H1 (cell line): ENCODE results near the gene LPP. TPM values are rescaled to one million over a fixed set of nuclear protein-coding genes. Genes with fewer than 3 reads are reported as not detected.

Experiments
- CTCF ChIA-PET: fragments of 300-600 bp; sonication (Branson Sonifier 250); formaldehyde crosslinking; loops from one replicate; lab custom pipeline; 2021; ENCODE audit not compliant: partially characterized antibody; lab: Charles Lee
- POLR2A ChIA-PET: fragments of 300-600 bp; sonication (Branson Sonifier 250); formaldehyde crosslinking; loops from one replicate; lab custom pipeline; 2021; ENCODE audit warnings: inconsistent platforms; ENCODE audit not compliant: partially characterized antibody; lab: Charles Lee
- DNase-seq, 2 experiments: peaks; one replicate each; pipeline versions ENCODE4 v3.0.0 to v3.0.0-alpha.2; 2010 to 2022; ENCODE audit warnings: low spot score in 2 of 2, low read depth in 1 of 2, mixed read lengths in 1 of 2
- FAIRE-seq: peaks from 2 replicates; lab custom pipeline; 2011; peaks lifted over from hg19 to GRCh38; lab: Jason Lieb, UNC
- H2AFZ ChIP-seq: 2 replicates; pipeline ENCODE4 v1.8.1; 2012; ENCODE audit warnings: low read length, inconsistent platforms
- H2AK5ac ChIP-seq: 2 replicates; pipeline ENCODE4 v1.6.1; 2013; ENCODE audit warnings: low read depth, low read length
- H2BK120ac ChIP-seq: replicated peaks from 2 replicates; pipeline ENCODE3; 2013; ENCODE audit warnings: low read depth, low read length, inconsistent platforms
- H2BK12ac ChIP-seq: 2 replicates; pipeline ENCODE4 v1.6.1; 2013; ENCODE audit warnings: low read depth, low read length
- H2BK15ac ChIP-seq: 2 replicates; pipeline ENCODE4 v1.6.1; 2013; ENCODE audit warnings: low read length
- H2BK20ac ChIP-seq: 2 replicates; pipeline ENCODE4 v1.6.1; 2013; ENCODE audit warnings: low read length
- H2BK5ac ChIP-seq: 2 replicates; pipeline ENCODE4 v1.6.1; 2013; ENCODE audit warnings: low read depth, low read length
- H3K14ac ChIP-seq: 2 replicates; pipeline ENCODE4 v1.6.1; 2013; ENCODE audit warnings: inconsistent platforms; ENCODE audit not compliant: insufficient read length
- H3K18ac ChIP-seq: 2 replicates; pipeline ENCODE4 v1.6.1; 2013; ENCODE audit warnings: low read length; ENCODE audit errors: extremely low read depth
- H3K23ac ChIP-seq: 2 replicates; pipeline ENCODE4 v1.6.1; 2013; ENCODE audit warnings: inconsistent platforms; ENCODE audit not compliant: insufficient read length
- H3K23me2 ChIP-seq: 2 replicates; pipeline ENCODE4 v1.6.1; 2013; ENCODE audit warnings: low read depth, low read length
- H3K27ac ChIP-seq: 2 replicates; pipeline ENCODE4 v1.6.1; 2011; ENCODE audit warnings: low read depth, low read length, inconsistent platforms
- H3K27me3 ChIP-seq, 4 experiments: replicated peaks in 1 of 4; 1 replicate in 1 of 4; 2 replicates in 3 of 4; pipeline versions ENCODE4 v1.6.1 to v1.8.1; 2011 to 2013; ENCODE audit warnings: low read length in 3 of 4, mild to moderate bottlenecking in 3 of 4, inconsistent platforms in 2 of 4, mixed read lengths in 2 of 4, moderate library complexity in 1 of 4; ENCODE audit not compliant: control insufficient read depth in 3 of 4, insufficient read depth in 3 of 4; ENCODE audit errors: extremely low read depth in 1 of 4
- H3K36me3 ChIP-seq, 4 experiments: 2 replicates each; pipeline versions ENCODE4 v1.6.1 to v1.8.1; 2011 to 2013; ENCODE audit warnings: mild to moderate bottlenecking in 4 of 4, low read length in 3 of 4, moderate library complexity in 2 of 4, control low read depth in 1 of 4, inconsistent platforms in 1 of 4; ENCODE audit not compliant: insufficient read depth in 4 of 4, control insufficient read depth in 2 of 4
- H3K4ac ChIP-seq: replicated peaks from 2 replicates; pipeline ENCODE3; 2013; ENCODE audit warnings: low read length, low read depth, mixed read lengths, inconsistent platforms; ENCODE audit not compliant: insufficient read length
- H3K4me1 ChIP-seq, 4 experiments: replicated peaks in 1 of 4; 1 replicate in 1 of 4; 2 replicates in 3 of 4; pipeline versions ENCODE4 v1.6.1 to v1.8.1; 2011 to 2013; ENCODE audit warnings: low read length in 3 of 4, inconsistent platforms in 2 of 4, mixed read lengths in 1 of 4; ENCODE audit not compliant: insufficient read depth in 4 of 4, control insufficient read depth in 3 of 4
- H3K4me2 ChIP-seq, 2 experiments: 2 replicates each; pipeline versions ENCODE4 v1.6.1 to v1.8.1; 2011 to 2013; ENCODE audit warnings: low read depth in 2 of 2, low read length in 2 of 2, control low read depth in 1 of 2, inconsistent platforms in 1 of 2, mild to moderate bottlenecking in 1 of 2; ENCODE audit not compliant: insufficient read depth in 1 of 2
- H3K4me3 ChIP-seq, 4 experiments: fragments of 200-600, 300-600 bp in 1 of 4; sonication (generic), shearing (Covaris generic), sonication (Bioruptor Twin) in 1 of 4; 2 replicates each; pipeline versions ENCODE4 v1.5.1 to v1.8.1; 2011 to 2016; ENCODE audit warnings: low read length in 4 of 4, low read depth in 3 of 4, control low read depth in 2 of 4, inconsistent platforms in 2 of 4, mild to moderate bottlenecking in 2 of 4, mixed read lengths in 1 of 4, moderate library complexity in 1 of 4; ENCODE audit not compliant: insufficient read depth in 2 of 4; ENCODE audit errors: extremely low read depth in 1 of 4
- H3K56ac ChIP-seq: replicated peaks from 2 replicates; pipeline ENCODE3; 2013; ENCODE audit warnings: low read depth, mild to moderate bottlenecking, mixed read lengths, low read length, inconsistent platforms; ENCODE audit not compliant: insufficient read length
- H3K79me1 ChIP-seq: 2 replicates; pipeline ENCODE4 v1.6.1; 2013; ENCODE audit warnings: low read depth, low read length, control low read depth
- H3K79me2 ChIP-seq, 2 experiments: 2 replicates each; pipeline versions ENCODE4 v1.6.1 to v1.8.1; 2012 to 2013; ENCODE audit warnings: low read length in 2 of 2, mild to moderate bottlenecking in 2 of 2, inconsistent platforms in 1 of 2; ENCODE audit not compliant: insufficient read depth in 2 of 2, control insufficient read depth in 1 of 2
- H3K9ac ChIP-seq, 4 experiments: replicated peaks in 1 of 4; 1 replicate in 1 of 4; 2 replicates in 3 of 4; pipeline versions ENCODE4 v1.6.1 to v1.8.1; 2011 to 2013; ENCODE audit warnings: low read depth in 3 of 4, low read length in 3 of 4, control low read depth in 2 of 4, mild to moderate bottlenecking in 2 of 4, moderate library complexity in 2 of 4, inconsistent platforms in 1 of 4; ENCODE audit errors: extremely low read depth in 1 of 4
- H3K9me3 ChIP-seq, 2 experiments: 2 replicates each; pipeline versions ENCODE4 v1.6.1 to v1.8.1; 2012 to 2013; ENCODE audit warnings: mild to moderate bottlenecking in 2 of 2, moderate library complexity in 2 of 2, control low read depth in 1 of 2, inconsistent platforms in 1 of 2, low read depth in 1 of 2, low read length in 1 of 2, mixed read lengths in 1 of 2; ENCODE audit not compliant: insufficient read depth in 2 of 2
- H4K20me1 ChIP-seq, 2 experiments: replicated peaks in 1 of 2; 2 replicates each; pipeline versions ENCODE3 to v1.8.1; 2011 to 2013; ENCODE audit warnings: inconsistent platforms in 2 of 2, low read length in 2 of 2, mild to moderate bottlenecking in 1 of 2; ENCODE audit not compliant: insufficient read depth in 2 of 2, control insufficient read depth in 1 of 2
- H4K5ac ChIP-seq: 2 replicates; pipeline ENCODE4 v1.6.1; 2013; ENCODE audit warnings: low read length, low read depth, mixed read lengths, inconsistent platforms; ENCODE audit not compliant: insufficient read length
- H4K8ac ChIP-seq: 2 replicates; pipeline ENCODE4 v1.8.0; 2013; ENCODE audit warnings: mild to moderate bottlenecking, moderate library complexity, low read length, inconsistent platforms; ENCODE audit not compliant: insufficient read depth; ENCODE audit errors: extremely low read depth
- H4K91ac ChIP-seq: replicated peaks from 2 replicates; pipeline ENCODE3; 2013; ENCODE audit warnings: low read length, mixed read lengths, inconsistent platforms; ENCODE audit not compliant: insufficient read length
- WGBS, 2 experiments: shearing (Covaris generic) in 1 of 2; methylation state at CpG; one replicate each; pipeline versions ENCODE4 v1.1.6 to v1.1.7; 2013 to 2015; ENCODE audit warnings: low lambda C conversion rate in 2 of 2, mixed read lengths in 2 of 2, inconsistent platforms in 1 of 2, low coverage in 1 of 2, missing lambda C conversion rate in 1 of 2; ENCODE audit not compliant: insufficient replicate concordance in 2 of 2, insufficient coverage in 1 of 2, insufficient read length in 1 of 2; ENCODE audit errors: extremely low coverage in 1 of 2, missing lambda C conversion rate in 1 of 2; 5-methylcytosine and 5-hydroxymethylcytosine counted together
- polyA plus RNA-seq, 7 experiments: library from polyadenylated mRNA; depleted of rRNA in 3 of 7; stranded (reverse) in 5 of 7; unstranded in 2 of 7; fragments of >200 nt in 5 of 7; fragments of 200-250 nt in 2 of 7; gene quantifications; 1 replicate in 5 of 7; 2 replicates in 1 of 7; 4 replicates in 1 of 7; pipeline versions ENCODE4 v1.2.1 to v1.2.3, GENCODE V29; 2011 to 2013; ENCODE audit warnings: missing spikeins in 2 of 7, mixed read lengths in 2 of 7
- total RNA-seq: library from RNA; stranded (reverse); fragmentation: NEBNext Ultra II Directional; extraction: Animal tissue kit (Norgen Biotek cat#: 25700); gene quantifications from 2 replicates; pipeline ENCODE4 v1.2.1, GENCODE V29; 2021

The LPP gene
- total and polyA plus RNA-seq, 2 of the 8 experiments (the other 6 are each of a cell fraction or from before 2014, with no cell fraction given): 10.0 to 53.3 TPM

GRCh38 chr3:188671971-188672370 is 518.0 kb downstream of the LPP start:
- no peak overlapping the region for H2BK12ac ChIP-seq
- H2AK5ac ChIP-seq: no peak overlapping the region
- no peaks in the 10 kb centered on the region for H4K20me1 ChIP-seq
- H4K91ac ChIP-seq: no peak overlapping the region
- 85% methylated on average over 4 of the region's 4 CpGs; no CpG with 5 or more reads in 1 of the 2 experiments for WGBS, 2 experiments
- H2BK20ac ChIP-seq: no peak overlapping the region
- H3K4me1 ChIP-seq: peaks cover 0 to 9% (median 3%) of the 10 kb centered on the region in 4 experiments; a peak in 3 of 7 replicates
- ChIA-PET CTCF (interaction anchor here (0.9 to 1.5 kb wide), 7 partner anchors 9 to 933 kb away, joined by 3 to 6 read pairs (median 4); no protein-coding TSS in a partner anchor), POLR2A (no interaction called here)
- no peak overlapping the region for H3K18ac ChIP-seq
- H3K4ac ChIP-seq: no peak overlapping the region
- no peaks in the 10 kb centered on the region for H3K23me2 ChIP-seq
- DNase-seq: no peak
- no peaks in the 10 kb centered on the region for H3K79me2 ChIP-seq
- no peak overlapping the region for H2AFZ ChIP-seq
- H3K27ac ChIP-seq: no peak overlapping the region
- no peaks in the 10 kb centered on the region; a peak in 1 of 8 replicates for H3K36me3 ChIP-seq
- no peak overlapping the region for H3K23ac ChIP-seq
- H2BK120ac ChIP-seq: no peak overlapping the region
- no peaks in the 10 kb centered on the region for H3K9me3 ChIP-seq
- no peak overlapping the region for H4K5ac ChIP-seq
- no peak overlapping the region for H3K56ac ChIP-seq
- H3K27me3 ChIP-seq: no peaks in the 10 kb centered on the region
- no peak overlapping the region for H2BK5ac ChIP-seq
- FAIRE-seq: no peak
- H2BK15ac ChIP-seq: no peak overlapping the region
- H4K8ac ChIP-seq: no peak overlapping the region
- H3K4me2 ChIP-seq: no peak overlapping the region
- no peak overlapping the region for H3K4me3 ChIP-seq
- no peaks in the 10 kb centered on the region for H3K79me1 ChIP-seq
- no peak overlapping the region for H3K14ac ChIP-seq
- no peak overlapping the region for H3K9ac ChIP-seq
